Smooth muscle cell (in vitro differentiated cells): ENCODE data around the gene PLK1. TPM values are rescaled to one million over a fixed set of nuclear protein-coding genes. Genes with fewer than 3 reads are reported as not detected.
"Not testable (repeated sequence)": the region's sequence is repeated elsewhere in the genome, so short reads cannot be mapped to it uniquely, and the experiment has no call there.

ENCODE experiments used
- DNase-seq: peaks from one replicate; lab custom pipeline; 2025; ENCODE audit not compliant: unreplicated experiment; lab: John Stamatoyannopoulos, UW
- H2AFZ ChIP-seq: fragments of 200-600 bp; sonication (generic); 2 replicates; pipeline ENCODE4 v1.6.0; 2016; ENCODE audit warnings: antibody characterized with exemption, low read depth, mild to moderate bottlenecking
- H3F3A ChIP-seq: fragments of 200-600 bp; sonication (generic); 2 replicates; pipeline ENCODE4 v1.6.0; 2017; ENCODE audit warnings: antibody characterized with exemption, low read depth
- H3K27ac ChIP-seq: fragments of 200-600 bp; sonication (generic); 2 replicates; pipeline ENCODE4 v1.5.1; 2016; ENCODE audit warnings: low read depth, mild to moderate bottlenecking
- H3K27me3 ChIP-seq: fragments of 200-600 bp; sonication (generic); 2 replicates; pipeline ENCODE4 v1.6.1; 2016; ENCODE audit warnings: low read depth, mild to moderate bottlenecking
- H3K36me3 ChIP-seq: fragments of 200-600 bp; sonication (generic); 2 replicates; pipeline ENCODE4 v1.5.1; 2016; ENCODE audit warnings: low read depth
- H3K4me1 ChIP-seq: fragments of 200-600 bp; sonication (generic); 2 replicates; pipeline ENCODE4 v1.5.1; 2016; ENCODE audit warnings: low read depth
- H3K4me2 ChIP-seq: fragments of 200-600 bp; sonication (generic); 2 replicates; pipeline ENCODE4 v1.6.0; 2016; ENCODE audit warnings: mild to moderate bottlenecking
- H3K4me3 ChIP-seq: fragments of 200-600 bp; sonication (generic); 2 replicates; pipeline ENCODE4 v1.5.1; 2016; ENCODE audit warnings: mild to moderate bottlenecking
- H3K79me2 ChIP-seq: fragments of 200-600 bp; sonication (generic); 2 replicates; pipeline ENCODE4 v1.6.0; 2016; ENCODE audit warnings: low read depth, mild to moderate bottlenecking
- H3K9ac ChIP-seq: fragments of 200-600 bp; sonication (generic); 2 replicates; pipeline ENCODE4 v1.6.0; 2016; ENCODE audit warnings: low read depth
- H3K9me3 ChIP-seq: fragments of 200-600 bp; sonication (generic); replicated peaks from 2 replicates; pipeline ENCODE4 v1.5.1; 2016; ENCODE audit warnings: low read depth
- H4K20me1 ChIP-seq: fragments of 200-600 bp; sonication (generic); 2 replicates; pipeline ENCODE4 v1.6.0; 2016; ENCODE audit warnings: low read depth
- CTCF ChIP-seq: fragments of 200-600 bp; sonication (generic); IDR thresholded peaks from 2 replicates; pipeline ENCODE4 v1.5.1; 2017; ENCODE audit warnings: borderline replicate concordance, mild to moderate bottlenecking, antibody characterized with exemption; ENCODE audit not compliant: insufficient read depth, poor library complexity, severe bottlenecking
- WGBS: methylation state at CpG from one replicate; pipeline ENCODE4 v1.1.7; 2016; ENCODE audit warnings: low lambda C conversion rate; 5-methylcytosine and 5-hydroxymethylcytosine counted together
- polyA plus RNA-seq: library from polyadenylated mRNA; unstranded; fragments of >200 nt; fragmentation: Nextera tagmentation; extraction: Ambion mirVana; gene quantifications from 2 replicates; pipeline ENCODE4 v1.2.1, GENCODE V29; 2016
- total RNA-seq: library from RNA; depleted of rRNA; stranded (reverse); fragments of >200 nt; gene quantifications from 2 replicates; pipeline ENCODE4 v1.2.3, GENCODE V29; 2014

Gene PLK1
- total RNA-seq (3.1 and 29.7 TPM in 2 replicates), polyA plus RNA-seq (12.0 and 15.5 TPM in 2 replicates)

- peak within 1 kb of the TSS; percentile 14 for H3K9ac ChIP-seq
- H3F3A ChIP-seq: no peaks in the 10 kb centered on the region
- H3K27me3 ChIP-seq: no peaks in the 10 kb centered on the region
- peak; percentile 31 for TF ChIP-seq CTCF
- DNase-seq: peak; percentile 31
- no peaks in the 10 kb centered on the region for H3K9me3 ChIP-seq
- H3K4me2 ChIP-seq: peak within 1 kb of the TSS; percentile 95
- peak within 1 kb of the TSS; percentile 70 for H3K4me3 ChIP-seq
- no peaks in the 10 kb centered on the region for H3K36me3 ChIP-seq
- peaks cover 15% of the 10 kb centered on the region for H4K20me1 ChIP-seq
- peaks cover 13% of the 10 kb centered on the region for H3K4me1 ChIP-seq
- no peak within 1 kb of the TSS for H3K27ac ChIP-seq
- peaks cover 23% of the 10 kb centered on the region for H3K79me2 ChIP-seq
- WGBS: 1% methylated on average over 69 of the region's 75 CpGs
- peak within 1 kb of the TSS; percentile 91 for H2AFZ ChIP-seq
Measured at GRCh38 chr16:23678430-23679273, at the start of gene PLK1. Gene PLK1 (plus strand): TSS chr16:23678889. CDS start chr16:23678933, 44 bp downstream.

GRCh38 chr16:23629516-23629915 is 49.2 kb upstream of the PLK1 start:
- TF ChIP-seq CTCF: no peak
- no peaks in the 10 kb centered on the region for H3K27me3 ChIP-seq
- H3K27ac ChIP-seq: peak overlapping the region; percentile 54
- no peaks in the 10 kb centered on the region for H3F3A ChIP-seq
- H3K4me2 ChIP-seq: no peak overlapping the region
- H3K4me3 ChIP-seq: no peak overlapping the region
- DNase-seq: no peak
- no peaks in the 10 kb centered on the region for H3K36me3 ChIP-seq
- H3K9me3 ChIP-seq: no peaks in the 10 kb centered on the region
- H3K9ac ChIP-seq: no peak overlapping the region
- 81% methylated on average over 8 of the region's 8 CpGs for WGBS
- H3K79me2 ChIP-seq: no peaks in the 10 kb centered on the region
- no peaks in the 10 kb centered on the region for H4K20me1 ChIP-seq
- H3K4me1 ChIP-seq: no peaks in the 10 kb centered on the region
- no peak overlapping the region for H2AFZ ChIP-seq

- not testable (repeated sequence) for H2AFZ ChIP-seq, H3K79me2 ChIP-seq, H3K4me2 ChIP-seq
Measured at GRCh38 chr16:23631874-23632273, 46.8 kb upstream of the PLK1 start.

GRCh38 chr16:23634461-23635036 is 44.1 kb upstream of the PLK1 start:
- H3K9ac ChIP-seq: no peak overlapping the region
- 91% methylated on average over 4 of the region's 4 CpGs for WGBS
- H3K4me3 ChIP-seq: no peak overlapping the region
- no peaks in the 10 kb centered on the region for H4K20me1 ChIP-seq
- no peak for TF ChIP-seq CTCF
- no peaks in the 10 kb centered on the region for H3K79me2 ChIP-seq
- no peaks in the 10 kb centered on the region for H3K9me3 ChIP-seq
- no peak overlapping the region for H3K27ac ChIP-seq
- H3K36me3 ChIP-seq: no peaks in the 10 kb centered on the region
- no peak for DNase-seq
- H2AFZ ChIP-seq: no peak overlapping the region
- H3K4me1 ChIP-seq: no peaks in the 10 kb centered on the region
- no peak overlapping the region for H3K4me2 ChIP-seq
- no peaks in the 10 kb centered on the region for H3F3A ChIP-seq
- H3K27me3 ChIP-seq: no peaks in the 10 kb centered on the region

More at GRCh38 chr16:23631874-23632273, 46.8 kb upstream of the PLK1 start:
- not testable (repeated sequence) for H3K36me3 ChIP-seq, H3F3A ChIP-seq, H3K4me1 ChIP-seq, H4K20me1 ChIP-seq, H3K27me3 ChIP-seq, H3K9ac ChIP-seq, H3K27ac ChIP-seq, H3K4me3 ChIP-seq, DNase-seq, H3K9me3 ChIP-seq
- WGBS: 80% methylated on average over 3 of the region's 3 CpGs
